ENCODE results near the gene RPS6KA3.

GRCh38 chrX:20101934-20102581, 164.7 kb downstream of the RPS6KA3 start:
- TF ChIP-seq CTCF (IDR thresholded peaks at IDR 0.05) (no peak), ZFX (IDR thresholded peaks at IDR 0.05; ENCODE audit: borderline replicate concordance) (no peak)
